H9 (cell line): Measurements from ENCODE around the gene LRRC3B. TPM values are rescaled to one million over a fixed set of nuclear protein-coding genes. Genes with fewer than 3 reads are reported as not detected.

Experiments used
- DNase-seq: peaks from one replicate; pipeline ENCODE4 v3.0.0-alpha.2; 2017
- H2AFZ ChIP-seq: one replicate; pipeline ENCODE4 v1.6.1; 2013; ENCODE audit warnings: mild to moderate bottlenecking, low read length, control low read depth, moderate library complexity
- H2AK5ac ChIP-seq: 2 replicates; pipeline ENCODE4 v1.6.1; 2013; ENCODE audit warnings: low read length, control low read depth, mixed read lengths; ENCODE audit not compliant: insufficient read length
- H2BK120ac ChIP-seq: one replicate; pipeline ENCODE4 v1.6.1; 2013; ENCODE audit warnings: low read depth, mild to moderate bottlenecking, low read length, control low read depth, inconsistent platforms; ENCODE audit not compliant: poor library complexity, severe bottlenecking
- H2BK12ac ChIP-seq: 2 replicates; pipeline ENCODE4 v1.6.1; 2013; ENCODE audit warnings: low read length, control low read depth, mixed read lengths, low read depth; ENCODE audit not compliant: insufficient read length
- H2BK15ac ChIP-seq: 2 replicates; pipeline ENCODE4 v1.6.1; 2013; ENCODE audit warnings: low read depth, low read length, control low read depth
- H2BK20ac ChIP-seq: one replicate; pipeline ENCODE4 v1.6.1; 2013; ENCODE audit warnings: low read depth, mild to moderate bottlenecking, low read length, control low read depth, inconsistent platforms; ENCODE audit not compliant: poor library complexity, severe bottlenecking
- H2BK5ac ChIP-seq: 2 replicates; pipeline ENCODE4 v1.6.1; 2013; ENCODE audit warnings: low read length, control low read depth, mixed read lengths; ENCODE audit not compliant: insufficient read length
- H3K14ac ChIP-seq: 2 replicates; pipeline ENCODE4 v1.6.1; 2013; ENCODE audit warnings: low read length, control low read depth; ENCODE audit not compliant: insufficient read depth
- H3K18ac ChIP-seq: 2 replicates; pipeline ENCODE4 v1.6.1; 2013; ENCODE audit warnings: low read depth, mild to moderate bottlenecking, mixed read lengths, low read length, control low read depth; ENCODE audit not compliant: insufficient read length
- H3K23ac ChIP-seq: 2 replicates; pipeline ENCODE4 v1.6.1; 2013; ENCODE audit warnings: low read length, control low read depth, mixed read lengths, low read depth; ENCODE audit not compliant: insufficient read length
- H3K23me2 ChIP-seq: 2 replicates; pipeline ENCODE4 v1.6.1; 2013; ENCODE audit warnings: low read depth, mild to moderate bottlenecking, mixed read lengths, low read length, control low read depth; ENCODE audit not compliant: insufficient read length, poor library complexity, severe bottlenecking
- H3K27ac ChIP-seq: 2 replicates; pipeline ENCODE4 v1.5.1; 2013; ENCODE audit warnings: low read length, control low read depth, mixed read lengths, low read depth; ENCODE audit not compliant: insufficient read length
- H3K27me3 ChIP-seq: 2 replicates; pipeline ENCODE4 v1.6.1; 2013; ENCODE audit warnings: low read length, control low read depth, inconsistent platforms; ENCODE audit not compliant: insufficient read depth
- H3K4ac ChIP-seq: 2 replicates; pipeline ENCODE4 v1.6.1; 2013; ENCODE audit warnings: low read depth, mild to moderate bottlenecking, control low read depth, inconsistent platforms, low read length, moderate library complexity
- H3K4me1 ChIP-seq: 2 replicates; pipeline ENCODE4 v1.6.1; 2013; ENCODE audit warnings: low read length, control low read depth, inconsistent platforms; ENCODE audit not compliant: insufficient read depth
- H3K4me2 ChIP-seq: 2 replicates; pipeline ENCODE4 v1.6.1; 2013; ENCODE audit warnings: low read length, control low read depth, mixed read lengths; ENCODE audit not compliant: insufficient read length, insufficient read depth
- H3K56ac ChIP-seq: 2 replicates; pipeline ENCODE4 v1.6.1; 2013; ENCODE audit warnings: low read depth, mild to moderate bottlenecking, mixed read lengths, low read length, control low read depth; ENCODE audit not compliant: insufficient read length
- H3K79me1 ChIP-seq: 2 replicates; pipeline ENCODE4 v1.6.1; 2013; ENCODE audit warnings: low read depth, mild to moderate bottlenecking, moderate library complexity, low read length, control low read depth, inconsistent platforms; ENCODE audit not compliant: insufficient read depth, poor library complexity, severe bottlenecking
- H3K79me2 ChIP-seq: 2 replicates; pipeline ENCODE4 v1.6.1; 2013; ENCODE audit warnings: low read length, control low read depth, inconsistent platforms; ENCODE audit not compliant: insufficient read depth
- H3K9ac ChIP-seq: 2 replicates; pipeline ENCODE4 v1.6.1; 2013; ENCODE audit warnings: low read length, control low read depth, mixed read lengths; ENCODE audit not compliant: insufficient read length; ENCODE audit errors: extremely low read depth
- H3K9me3 ChIP-seq: one replicate; pipeline ENCODE4 v1.6.1; 2013; ENCODE audit warnings: low read depth, low read length, inconsistent platforms; ENCODE audit not compliant: control insufficient read depth
- H3T11ph ChIP-seq: one replicate; pipeline ENCODE4 v1.6.1; 2013; ENCODE audit warnings: mild to moderate bottlenecking, low read length, control low read depth, inconsistent platforms
- H4K20me1 ChIP-seq: one replicate; pipeline ENCODE4 v1.6.1; 2013; ENCODE audit not compliant: control insufficient read depth, insufficient read length, insufficient read depth
- H4K5ac ChIP-seq: 2 replicates; pipeline ENCODE4 v1.6.1; 2013; ENCODE audit warnings: low read depth, mild to moderate bottlenecking, mixed read lengths, low read length, control low read depth; ENCODE audit not compliant: insufficient read length
- H4K8ac ChIP-seq: replicated peaks from 2 replicates; pipeline ENCODE4 v1.6.1; 2013; ENCODE audit warnings: low read length, control low read depth, mixed read lengths, low read depth; ENCODE audit not compliant: insufficient read length
- H4K91ac ChIP-seq: 2 replicates; pipeline ENCODE4 v1.6.1; 2013; ENCODE audit warnings: low read depth, mild to moderate bottlenecking, moderate library complexity, mixed read lengths, low read length, control low read depth; ENCODE audit not compliant: insufficient read length
- H3K27ac Mint-ChIP-seq, 3 experiments: 2 replicates in 2 of 3; 3 replicates in 1 of 3; pipeline ENCODE4 v1.8.0; 2020 to 2021; ENCODE audit warnings: mixed read lengths in 3 of 3, mild to moderate bottlenecking in 1 of 3, moderate library complexity in 1 of 3
- H3K27me3 Mint-ChIP-seq: 2 replicates; pipeline ENCODE4 v1.8.0; 2021; ENCODE audit warnings: low read depth, mild to moderate bottlenecking, moderate library complexity, mixed read lengths
- H3K36me3 Mint-ChIP-seq, 3 experiments: 2 replicates in 2 of 3; 3 replicates in 1 of 3; pipeline ENCODE4 v1.8.0; 2020 to 2021; ENCODE audit warnings: low read depth in 3 of 3, mixed read lengths in 3 of 3; ENCODE audit not compliant: insufficient read depth in 1 of 3
- H3K4me1 Mint-ChIP-seq, 2 experiments: 2 replicates each; pipeline ENCODE4 v1.8.0; 2020; ENCODE audit warnings: mixed read lengths in 2 of 2
- H3K4me3 Mint-ChIP-seq, 2 experiments: 2 replicates in 1 of 2; 3 replicates in 1 of 2; pipeline ENCODE4 v1.8.0; 2020 to 2021; ENCODE audit warnings: mild to moderate bottlenecking in 2 of 2, mixed read lengths in 2 of 2, moderate library complexity in 1 of 2
- H3K9me3 Mint-ChIP-seq, 2 experiments: 2 replicates in 1 of 2; 3 replicates in 1 of 2; pipeline ENCODE4 v1.8.0; 2020; ENCODE audit warnings: mild to moderate bottlenecking in 2 of 2, mixed read lengths in 2 of 2, moderate library complexity in 1 of 2
- CTCF ChIP-seq: fragments of 200-600 bp; sonication (generic); conservative IDR thresholded peaks from 3 replicates; pipeline ENCODE4 v1.8.0; 2021; ENCODE audit warnings: antibody characterized with exemption, mild to moderate bottlenecking
- WGBS: extraction: QIAGEN DNeasy Blood & Tissue Kit; methylation state at CpG from one replicate; pipeline ENCODE4 v1.1.7; 2013; ENCODE audit warnings: missing lambda C conversion rate, low lambda C conversion rate, mixed read lengths; ENCODE audit not compliant: insufficient read length; ENCODE audit errors: extremely low coverage; 5-methylcytosine and 5-hydroxymethylcytosine counted together
- total RNA-seq: library from RNA; stranded (reverse); gene quantifications from 2 replicates; pipeline ENCODE4 v1.2.1, GENCODE V29; 2021

The LRRC3B gene
- total RNA-seq, 1 experiment from 2014 or later = 0.35 TPM

- H3K27ac Mint-ChIP-seq = no peak overlapping the region
- Histone ChIP-seq H3K9ac (no peak overlapping the region), H4K8ac (no peak overlapping the region), H3K27ac (no peak overlapping the region), H4K20me1 (no peaks in the 10 kb centered on the region), H2BK5ac (no peak overlapping the region), H4K91ac (no peak overlapping the region), H3K79me2 (no peaks in the 10 kb centered on the region), H2AFZ (no peak overlapping the region), H3K79me1 (no peaks in the 10 kb centered on the region), H3K23me2 (peaks cover 11% of the 10 kb centered on the region), H3K14ac (no peak overlapping the region), H3K4me2 (no peak overlapping the region), H4K5ac (no peak overlapping the region), H3K18ac (no peak overlapping the region), H2BK12ac (no peak overlapping the region), H3K9me3 (no peaks in the 10 kb centered on the region), H3K27me3 (peaks cover 43% of the 10 kb centered on the region; the same call in 1 of the 2 replicates), H2BK20ac (no peak overlapping the region), H3K4me1 (peaks cover 2% of the 10 kb centered on the region; the same call in 1 of the 2 replicates), H3K23ac (no peak overlapping the region), H2BK120ac (no peak overlapping the region), H3K56ac (no peak overlapping the region), H3K4ac (no peak overlapping the region), H2BK15ac (no peak overlapping the region), H2AK5ac (no peak overlapping the region), H3T11ph (no peak overlapping the region)
- peaks cover 62% of the 10 kb centered on the region for H3K27me3 Mint-ChIP-seq
- H3K4me1 Mint-ChIP-seq = peaks cover 5 to 19% of the 10 kb centered on the region in 2 experiments
- TF ChIP-seq CTCF = no peak
- H3K36me3 Mint-ChIP-seq = no peaks in the 10 kb centered on the region
- DNase-seq = no peak
- H3K9me3 Mint-ChIP-seq = no peaks in the 10 kb centered on the region; a peak in 1 of 5 replicates
- H3K4me3 Mint-ChIP-seq = no peak overlapping the region
- no CpG with 5 or more reads among the region's 1 CpG for WGBS
Measured at GRCh38 chr3:26628915-26629314, 6.3 kb downstream of the LRRC3B start.
